ENCODE measurements around the gene THTPA.

DNA sequence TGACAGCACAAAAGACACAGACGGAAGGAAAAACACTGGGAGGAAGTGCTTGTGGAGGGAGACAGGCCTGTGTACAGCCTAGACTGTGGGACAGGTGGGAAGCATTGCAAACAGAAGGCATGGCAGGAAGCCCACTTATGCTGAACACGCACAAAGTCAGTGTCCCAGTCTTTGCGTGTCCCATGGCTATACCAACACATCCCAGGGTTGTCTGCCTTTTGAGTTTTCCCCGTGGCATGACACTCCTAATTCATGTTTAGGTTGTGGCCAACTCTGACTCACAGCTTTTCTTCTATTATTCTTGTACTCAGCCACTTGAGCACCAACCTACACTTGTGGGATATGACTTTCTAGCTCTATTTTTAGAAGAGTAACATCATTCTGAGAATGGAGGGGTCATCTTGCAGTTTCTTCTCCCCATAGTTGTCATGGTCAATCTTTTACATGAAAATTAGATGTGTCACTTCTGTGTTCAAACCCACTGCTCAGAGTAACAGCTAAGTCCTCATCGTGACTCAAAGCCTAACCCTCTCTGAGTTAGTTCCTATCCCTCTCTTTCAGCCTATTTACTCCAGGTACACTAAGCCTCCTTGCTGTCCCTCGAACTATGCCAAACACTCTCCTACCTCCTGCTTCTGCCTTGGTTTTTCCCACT, 50.0 kb downstream of the THTPA start:
- TF ChIP-seq MAZ (IDR thresholded peaks at IDR 0.05; ENCODE audit: borderline replicate concordance, low read depth, low read length), result no peak
- TF ChIP-seq MXI1 (IDR thresholded peaks at IDR 0.05; ENCODE audit: borderline replicate concordance, low read depth, low read length), result no peak
- TF ChIP-seq MAFK (IDR thresholded peaks at IDR 0.05; ENCODE audit: low read depth, low read length), result no peak
- TF ChIP-seq, protein P1, sequence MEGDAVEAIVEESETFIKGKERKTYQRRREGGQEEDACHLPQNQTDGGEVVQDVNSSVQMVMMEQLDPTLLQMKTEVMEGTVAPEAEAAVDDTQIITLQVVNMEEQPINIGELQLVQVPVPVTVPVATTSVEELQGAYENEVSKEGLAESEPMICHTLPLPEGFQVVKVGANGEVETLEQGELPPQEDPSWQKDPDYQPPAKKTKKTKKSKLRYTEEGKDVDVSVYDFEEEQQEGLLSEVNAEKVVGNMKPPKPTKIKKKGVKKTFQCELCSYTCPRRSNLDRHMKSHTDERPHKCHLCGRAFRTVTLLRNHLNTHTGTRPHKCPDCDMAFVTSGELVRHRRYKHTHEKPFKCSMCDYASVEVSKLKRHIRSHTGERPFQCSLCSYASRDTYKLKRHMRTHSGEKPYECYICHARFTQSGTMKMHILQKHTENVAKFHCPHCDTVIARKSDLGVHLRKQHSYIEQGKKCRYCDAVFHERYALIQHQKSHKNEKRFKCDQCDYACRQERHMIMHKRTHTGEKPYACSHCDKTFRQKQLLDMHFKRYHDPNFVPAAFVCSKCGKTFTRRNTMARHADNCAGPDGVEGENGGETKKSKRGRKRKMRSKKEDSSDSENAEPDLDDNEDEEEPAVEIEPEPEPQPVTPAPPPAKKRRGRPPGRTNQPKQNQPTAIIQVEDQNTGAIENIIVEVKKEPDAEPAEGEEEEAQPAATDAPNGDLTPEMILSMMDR (conservative IDR thresholded peaks at IDR 0.05; ENCODE audit: low read depth, low read length), result no peak

All from IMR-90 (cell line).